Fibroblast of the aortic adventitia (primary cell): ENCODE results near the gene AKT1. TPM values are rescaled to one million over a fixed set of nuclear protein-coding genes. Genes with fewer than 3 reads are reported as not detected.
A peak's percentile ranks its signal among the peaks of the same experiment; 100 is the strongest.

Experiments used
- DNase-seq: peaks from one replicate; pipeline ENCODE4 v3.0.0-alpha.2; 2010; ENCODE audit warnings: low read depth
- H3K4me3 ChIP-seq: 2 replicates; pipeline ENCODE4 v1.5.1; 2011; ENCODE audit warnings: low read depth, mild to moderate bottlenecking, control low read depth, low read length, moderate library complexity
- CTCF ChIP-seq: IDR thresholded peaks from 2 replicates; pipeline ENCODE4 v1.5.1; 2011; ENCODE audit warnings: mild to moderate bottlenecking, low read length, control low read depth, inconsistent platforms; ENCODE audit not compliant: insufficient read depth
- total RNA-seq: library from RNA; depleted of rRNA; stranded (reverse); fragments of >200 nt; gene quantifications from 2 replicates; pipeline ENCODE4 v1.2.3, GENCODE V29; 2012; ENCODE audit warnings: low replicate concordance

Gene AKT1
- total RNA-seq, 1 donor, result 127 TPM

- H3K4me3 ChIP-seq, result no peak overlapping the region
- TF ChIP-seq CTCF, result no peak
- no peak for DNase-seq
Measured at GRCh38 chr14:104744484-104744883, 51.1 kb downstream of the AKT1 start.

- TF ChIP-seq CTCF, result no peak
- peak; percentile 28 for DNase-seq
- no peak overlapping the region for H3K4me3 ChIP-seq
Measured at GRCh38 chr14:104743461-104744380, 51.8 kb downstream of the AKT1 start.

- TF ChIP-seq CTCF, result no peak
- no peak overlapping the region for H3K4me3 ChIP-seq
- DNase-seq, result no peak
Measured at GRCh38 chr14:104742586-104743455, 52.7 kb downstream of the AKT1 start.

- no peak for TF ChIP-seq CTCF
- DNase-seq, result no peak
- no peak overlapping the region for H3K4me3 ChIP-seq
Measured at GRCh38 chr14:104741803-104742251, 53.7 kb downstream of the AKT1 start.

- no peak overlapping the region for H3K4me3 ChIP-seq
- TF ChIP-seq CTCF, result no peak
- no peak for DNase-seq
Measured at GRCh38 chr14:104741108-104741802, 54.3 kb downstream of the AKT1 start.
